Liver (tissue), 9 donors: ENCODE measurements around the gene GPR150. TPM values are rescaled to one million over a fixed set of nuclear protein-coding genes. Genes with fewer than 3 reads are reported as not detected.

Experiments
- DNase-seq: peaks from one replicate; pipeline ENCODE4 v3.0.0-alpha.2; 2017; ENCODE audit warnings: low spot score
- H3K27ac ChIP-seq, 2 donors: one replicate each; pipeline ENCODE4 v1.7.0; 2013; ENCODE audit warnings: inconsistent platforms in 2 of 2, low read length in 2 of 2, control low read depth in 1 of 2, low read depth in 1 of 2, mild to moderate bottlenecking in 1 of 2
- H3K27me3 ChIP-seq, 4 donors: one replicate each; pipeline versions ENCODE4 v1.6.1 to v1.7.0; 2013; ENCODE audit warnings: low read length in 3 of 4, inconsistent platforms in 1 of 4, mild to moderate bottlenecking in 1 of 4, moderate library complexity in 1 of 4; ENCODE audit not compliant: control insufficient read depth in 4 of 4, insufficient read depth in 4 of 4
- H3K36me3 ChIP-seq, 4 donors: one replicate each; pipeline versions ENCODE4 v1.6.1 to v1.7.0; 2013; ENCODE audit warnings: low read length in 3 of 4, mild to moderate bottlenecking in 3 of 4, low read depth in 1 of 4, moderate library complexity in 1 of 4; ENCODE audit not compliant: control insufficient read depth in 4 of 4, insufficient read depth in 3 of 4
- H3K4me1 ChIP-seq, 4 donors: one replicate each; pipeline versions ENCODE4 v1.6.1 to v1.7.0; 2013; ENCODE audit warnings: low read length in 3 of 4, mild to moderate bottlenecking in 3 of 4, moderate library complexity in 1 of 4; ENCODE audit not compliant: control insufficient read depth in 4 of 4, insufficient read depth in 4 of 4
- H3K4me3 ChIP-seq, 3 donors: one replicate each; pipeline versions ENCODE4 v1.6.1 to v1.7.0; 2013; ENCODE audit warnings: low read length in 3 of 3, control low read depth in 1 of 3, low read depth in 1 of 3, mild to moderate bottlenecking in 1 of 3
- H3K9ac ChIP-seq, 2 donors: one replicate each; pipeline ENCODE4 v1.7.0; 2013; ENCODE audit warnings: low read length in 2 of 2, mild to moderate bottlenecking in 2 of 2, moderate library complexity in 2 of 2, control low read depth in 1 of 2, low read depth in 1 of 2
- H3K9me3 ChIP-seq, 4 donors: one replicate each; pipeline versions ENCODE4 v1.6.1 to v1.7.0; 2013; ENCODE audit warnings: low read length in 3 of 4; ENCODE audit not compliant: control insufficient read depth in 4 of 4
- ATF3 ChIP-seq: IDR thresholded peaks from 2 replicates; pipeline ENCODE4 v1.6.1; 2016; ENCODE audit warnings: antibody characterized with exemption
- EGR1 ChIP-seq, 2 donors: IDR thresholded peaks; 2 replicates each; pipeline ENCODE4 v1.6.1; 2016 to 2018; ENCODE audit warnings: antibody characterized with exemption in 2 of 2, low read depth in 2 of 2
- FOXA1 ChIP-seq: IDR thresholded peaks from 2 replicates; pipeline ENCODE4 v1.6.1; 2016; ENCODE audit warnings: antibody characterized with exemption
- FOXA2 ChIP-seq: IDR thresholded peaks from 2 replicates; pipeline ENCODE4 v1.6.1; 2016; ENCODE audit warnings: antibody characterized with exemption
- GABPA ChIP-seq, 2 donors: IDR thresholded peaks in 1 of 2; conservative IDR thresholded peaks in 1 of 2; 2 replicates each; pipeline ENCODE4 v1.6.1; 2016; ENCODE audit warnings: antibody characterized with exemption in 2 of 2, mild to moderate bottlenecking in 1 of 2, moderate library complexity in 1 of 2
- HNF4A ChIP-seq, 2 donors: conservative IDR thresholded peaks; 2 replicates each; pipeline ENCODE4 v1.6.1; 2016; ENCODE audit warnings: antibody characterized with exemption in 2 of 2, mild to moderate bottlenecking in 2 of 2
- HNF4G ChIP-seq: IDR thresholded peaks from 2 replicates; pipeline ENCODE4 v1.6.1; 2016; ENCODE audit warnings: antibody characterized with exemption
- NR2F2 ChIP-seq: IDR thresholded peaks from 2 replicates; pipeline ENCODE4 v1.6.1; 2016; ENCODE audit warnings: antibody characterized with exemption
- SP1 ChIP-seq: IDR thresholded peaks from 2 replicates; pipeline ENCODE4 v1.6.1; 2018; ENCODE audit warnings: antibody characterized with exemption, mild to moderate bottlenecking
- TAF1 ChIP-seq: conservative IDR thresholded peaks from 2 replicates; pipeline ENCODE4 v1.6.1; 2016; ENCODE audit warnings: antibody characterized with exemption, mild to moderate bottlenecking
- YY1 ChIP-seq: IDR thresholded peaks from 2 replicates; pipeline ENCODE4 v1.6.1; 2016; ENCODE audit warnings: antibody characterized with exemption, mild to moderate bottlenecking
- ZBTB33 ChIP-seq: IDR thresholded peaks from 2 replicates; pipeline ENCODE4 v1.6.1; 2016; ENCODE audit warnings: antibody characterized with exemption
- WGBS: extraction: QIAGEN DNeasy Blood & Tissue Kit; methylation state at CpG from one replicate; pipeline ENCODE4 v1.1.7; 2013; 5-methylcytosine and 5-hydroxymethylcytosine counted together
- polyA plus RNA-seq, 2 donors: library from polyadenylated mRNA; stranded (reverse) in 1 of 2; unstranded in 1 of 2; fragments of 200-250 nt in 1 of 2; fragments of >200 nt in 1 of 2; fragmentation: Nextera tagmentation in 1 of 2; extraction: Ambion mirVana in 1 of 2; gene quantifications; one replicate each; pipeline versions ENCODE4 v1.2.1 to v1.2.3, GENCODE V29; 2013 to 2015
- total RNA-seq, 2 donors: library from RNA; depleted of rRNA; stranded (reverse); fragments of >200 nt; gene quantifications; one replicate each; pipeline ENCODE4 v1.2.3, GENCODE V29; 2014
- TF ChIP-seq, protein P1 (sequence below): fragments of 150-350 bp; IDR thresholded peaks from 2 replicates; pipeline ENCODE4 v1.5.1; 2017; ENCODE audit warnings: improper control_type of control experiment, low read depth, low read length; ENCODE audit not compliant: missing input control
- TF ChIP-seq, protein P2 (sequence below): IDR thresholded peaks from 2 replicates; pipeline ENCODE4 v1.6.1; 2016; ENCODE audit warnings: antibody characterized with exemption
- TF ChIP-seq, protein P3 (sequence below): IDR thresholded peaks from 2 replicates; pipeline ENCODE4 v1.6.1; 2016; ENCODE audit warnings: antibody characterized with exemption, mild to moderate bottlenecking
- donor health status: healthy.
- donor health status: healthy.
- donor health status: healthy.
- donor health status: healthy.
- donor health status: healthy.

The GPR150 gene
- total and polyA plus RNA-seq, 4 donors: 0.07 to 0.17 (median 0.08) TPM; not detected in 1

- no peaks in the 10 kb centered on the region for H3K36me3 ChIP-seq
- WGBS: 96% methylated on average over 5 of the region's 5 CpGs
Observed at GRCh38 chr5:95617057-95617456, 2.8 kb upstream of the GPR150 start.

GRCh38 chr5:95619096-95619495 lies 791 bp upstream of the GPR150 start:
- no peak for DNase-seq
- Histone ChIP-seq H3K27ac (no peak overlapping the region), H3K27me3 (no peaks in the 10 kb centered on the region), H3K4me3 (no peak overlapping the region), H3K4me1 (peaks cover 4 to 26% (median 17%) of the 10 kb centered on the region in 4 donors), H3K36me3 (no peaks in the 10 kb centered on the region), H3K9ac (no peak overlapping the region), H3K9me3 (no peaks in the 10 kb centered on the region)
- WGBS: 89% methylated on average over 4 of the region's 4 CpGs
- TF ChIP-seq SP1: no peak
- TF ChIP-seq FOXA1: no peak
- no peak for TF ChIP-seq TAF1
- TF ChIP-seq HNF4A (conservative IDR thresholded peaks at IDR 0.05): no peak
- TF ChIP-seq, protein P1, sequence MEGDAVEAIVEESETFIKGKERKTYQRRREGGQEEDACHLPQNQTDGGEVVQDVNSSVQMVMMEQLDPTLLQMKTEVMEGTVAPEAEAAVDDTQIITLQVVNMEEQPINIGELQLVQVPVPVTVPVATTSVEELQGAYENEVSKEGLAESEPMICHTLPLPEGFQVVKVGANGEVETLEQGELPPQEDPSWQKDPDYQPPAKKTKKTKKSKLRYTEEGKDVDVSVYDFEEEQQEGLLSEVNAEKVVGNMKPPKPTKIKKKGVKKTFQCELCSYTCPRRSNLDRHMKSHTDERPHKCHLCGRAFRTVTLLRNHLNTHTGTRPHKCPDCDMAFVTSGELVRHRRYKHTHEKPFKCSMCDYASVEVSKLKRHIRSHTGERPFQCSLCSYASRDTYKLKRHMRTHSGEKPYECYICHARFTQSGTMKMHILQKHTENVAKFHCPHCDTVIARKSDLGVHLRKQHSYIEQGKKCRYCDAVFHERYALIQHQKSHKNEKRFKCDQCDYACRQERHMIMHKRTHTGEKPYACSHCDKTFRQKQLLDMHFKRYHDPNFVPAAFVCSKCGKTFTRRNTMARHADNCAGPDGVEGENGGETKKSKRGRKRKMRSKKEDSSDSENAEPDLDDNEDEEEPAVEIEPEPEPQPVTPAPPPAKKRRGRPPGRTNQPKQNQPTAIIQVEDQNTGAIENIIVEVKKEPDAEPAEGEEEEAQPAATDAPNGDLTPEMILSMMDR: no peak
- TF ChIP-seq ZBTB33: no peak
- TF ChIP-seq YY1: no peak
- no peak for TF ChIP-seq FOXA2
- no peak for TF ChIP-seq HNF4G
- no peak for TF ChIP-seq NR2F2
- no peak for TF ChIP-seq EGR1 (IDR thresholded peaks at IDR 0.05; ENCODE audit: low read depth in 2 of 2)
- TF ChIP-seq GABPA (IDR thresholded peaks at IDR 0.05 in 1 of 2, conservative IDR thresholded peaks at IDR 0.05 in 1 of 2): no peak
- no peak for TF ChIP-seq ATF3

More at GRCh38 chr5:95617057-95617456, 2.8 kb upstream of the GPR150 start:
- no peak for DNase-seq
- no peak for TF ChIP-seq SP1
- TF ChIP-seq NR2F2: no peak
- no peak for TF ChIP-seq EGR1 (IDR thresholded peaks at IDR 0.05; ENCODE audit: low read depth in 2 of 2)
- TF ChIP-seq ZBTB33: no peak
- TF ChIP-seq, protein P2, sequence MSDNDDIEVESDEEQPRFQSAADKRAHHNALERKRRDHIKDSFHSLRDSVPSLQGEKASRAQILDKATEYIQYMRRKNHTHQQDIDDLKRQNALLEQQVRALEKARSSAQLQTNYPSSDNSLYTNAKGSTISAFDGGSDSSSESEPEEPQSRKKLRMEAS: no peak
- TF ChIP-seq, protein P3, sequence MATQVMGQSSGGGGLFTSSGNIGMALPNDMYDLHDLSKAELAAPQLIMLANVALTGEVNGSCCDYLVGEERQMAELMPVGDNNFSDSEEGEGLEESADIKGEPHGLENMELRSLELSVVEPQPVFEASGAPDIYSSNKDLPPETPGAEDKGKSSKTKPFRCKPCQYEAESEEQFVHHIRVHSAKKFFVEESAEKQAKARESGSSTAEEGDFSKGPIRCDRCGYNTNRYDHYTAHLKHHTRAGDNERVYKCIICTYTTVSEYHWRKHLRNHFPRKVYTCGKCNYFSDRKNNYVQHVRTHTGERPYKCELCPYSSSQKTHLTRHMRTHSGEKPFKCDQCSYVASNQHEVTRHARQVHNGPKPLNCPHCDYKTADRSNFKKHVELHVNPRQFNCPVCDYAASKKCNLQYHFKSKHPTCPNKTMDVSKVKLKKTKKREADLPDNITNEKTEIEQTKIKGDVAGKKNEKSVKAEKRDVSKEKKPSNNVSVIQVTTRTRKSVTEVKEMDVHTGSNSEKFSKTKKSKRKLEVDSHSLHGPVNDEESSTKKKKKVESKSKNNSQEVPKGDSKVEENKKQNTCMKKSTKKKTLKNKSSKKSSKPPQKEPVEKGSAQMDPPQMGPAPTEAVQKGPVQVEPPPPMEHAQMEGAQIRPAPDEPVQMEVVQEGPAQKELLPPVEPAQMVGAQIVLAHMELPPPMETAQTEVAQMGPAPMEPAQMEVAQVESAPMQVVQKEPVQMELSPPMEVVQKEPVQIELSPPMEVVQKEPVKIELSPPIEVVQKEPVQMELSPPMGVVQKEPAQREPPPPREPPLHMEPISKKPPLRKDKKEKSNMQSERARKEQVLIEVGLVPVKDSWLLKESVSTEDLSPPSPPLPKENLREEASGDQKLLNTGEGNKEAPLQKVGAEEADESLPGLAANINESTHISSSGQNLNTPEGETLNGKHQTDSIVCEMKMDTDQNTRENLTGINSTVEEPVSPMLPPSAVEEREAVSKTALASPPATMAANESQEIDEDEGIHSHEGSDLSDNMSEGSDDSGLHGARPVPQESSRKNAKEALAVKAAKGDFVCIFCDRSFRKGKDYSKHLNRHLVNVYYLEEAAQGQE: no peak
- Histone ChIP-seq H3K4me3 (no peak overlapping the region), H3K27ac (no peak overlapping the region), H3K9me3 (peaks cover 0 to 2% (median under 1%) of the 10 kb centered on the region in 4 donors), H3K27me3 (no peaks in the 10 kb centered on the region), H3K4me1 (peaks cover 4 to 26% (median 17%) of the 10 kb centered on the region in 4 donors), H3K9ac (no peak overlapping the region)
